Measurements from ENCODE around the gene PCBP4.
A peak's percentile ranks its signal among the peaks of the same experiment; 100 is the strongest.
"Not testable (repeated sequence)": the region's sequence is repeated elsewhere in the genome, so short reads cannot be mapped to it uniquely, and the experiment has no call there.

Gene PCBP4

GRCh38 chr3:51994530-51994929 lies 27.3 kb upstream of the PCBP4 start:
- no peak for DNase-seq (ENCODE audit: low spot score)

GRCh38 chr3:51993657-51994056 lies 26.4 kb upstream of the PCBP4 start:
- DNase-seq (ENCODE audit: low spot score) = not testable (repeated sequence)

GRCh38 chr3:51992017-51992682 lies 24.9 kb upstream of the PCBP4 start:
- DNase-seq (ENCODE audit: low spot score) = no peak

GRCh38 chr3:51990501-51990971 lies 23.3 kb upstream of the PCBP4 start:
- not testable (repeated sequence) for DNase-seq (ENCODE audit: low spot score)

- no peak for DNase-seq (ENCODE audit: low spot score)
These were observed 21.3 kb upstream of the PCBP4 start for GRCh38 chr3:51988286-51989146.

- DNase-seq (ENCODE audit: low spot score) = no peak
These were observed 20.3 kb upstream of the PCBP4 start for GRCh38 chr3:51987568-51987967.

- peak; percentile 81 for DNase-seq (ENCODE audit: low spot score)
These were observed 19.0 kb upstream of the PCBP4 start for GRCh38 chr3:51986010-51986947.

- no peak for DNase-seq (ENCODE audit: low spot score)
These were observed 17.8 kb upstream of the PCBP4 start for GRCh38 chr3:51985063-51985462.

- DNase-seq (ENCODE audit: low spot score) = no peak
These were observed 17.0 kb upstream of the PCBP4 start for GRCh38 chr3:51984269-51984647.

GRCh38 chr3:51983578-51984268 lies 16.5 kb upstream of the PCBP4 start:
- no peak for DNase-seq (ENCODE audit: low spot score)

- DNase-seq (ENCODE audit: low spot score) = peak; percentile 96
These were observed 15.8 kb upstream of the PCBP4 start, which contains the start of gene ACY1 for GRCh38 chr3:51982838-51983577. ACY1 (plus strand) TSS chr3:51983535; CDS start chr3:51984065, 530 bp downstream.

GRCh38 chr3:51982352-51982837 lies 15.1 kb upstream of the PCBP4 start:
- peak; percentile 98 for DNase-seq (ENCODE audit: low spot score)

- DNase-seq (ENCODE audit: low spot score) = no peak
These were observed 13.0 kb upstream of the PCBP4 start for GRCh38 chr3:51980253-51980652.

GRCh38 chr3:51978143-51978502 lies 10.9 kb upstream of the PCBP4 start:
- no peak for DNase-seq (ENCODE audit: low spot score)

GRCh38 chr3:51977446-51978142 lies 10.3 kb upstream of the PCBP4 start:
- no peak for DNase-seq (ENCODE audit: low spot score)

- no peak for DNase-seq (ENCODE audit: low spot score)
These were observed 8.7 kb upstream of the PCBP4 start for GRCh38 chr3:51975852-51976549.

GRCh38 chr3:51974963-51975851 lies 8.0 kb upstream of the PCBP4 start, which contains the start of gene ABHD14A:
ABHD14A (plus strand) TSS chr3:51975064; CDS start chr3:51975136, 72 bp downstream.
- peak; percentile 86 for DNase-seq (ENCODE audit: low spot score)

GRCh38 chr3:51974277-51974962 lies 7.2 kb upstream of the PCBP4 start:
- peak; percentile 58 for DNase-seq (ENCODE audit: low spot score)

Data from HuH-7 (cell line).